HEK293 (cell line): ENCODE data around the gene TBCE.

Experiments used
- GLI4 ChIP-seq: fragments of 450-650 bp; formaldehyde crosslinking; IDR thresholded peaks from 2 replicates; pipeline ENCODE4 v1.5.1; 2016; ENCODE audit warnings: missing biosample characterization, missing genetic modification characterization
- KLF16 ChIP-seq: fragments of 450-650 bp; formaldehyde crosslinking; IDR thresholded peaks from 2 replicates; pipeline ENCODE4 v1.5.1; 2017; ENCODE audit warnings: missing biosample characterization, missing genetic modification characterization
- MYNN ChIP-seq: fragments of 450-650 bp; formaldehyde crosslinking; IDR thresholded peaks from 2 replicates; pipeline ENCODE4 v1.5.1; 2016; ENCODE audit warnings: missing biosample characterization, missing genetic modification characterization, borderline replicate concordance
- MZF1 ChIP-seq: fragments of 450-650 bp; formaldehyde crosslinking; IDR thresholded peaks from 2 replicates; pipeline ENCODE4 v1.5.1; 2017; ENCODE audit warnings: missing biosample characterization, missing genetic modification characterization, borderline replicate concordance
- TCF7L2 ChIP-seq: IDR thresholded peaks from 2 replicates; pipeline ENCODE4 v1.6.1; 2011; ENCODE audit warnings: low read depth, mild to moderate bottlenecking, inconsistent platforms, low read length, moderate library complexity, borderline replicate concordance
- WT1 ChIP-seq: fragments of 450-650 bp; formaldehyde crosslinking; IDR thresholded peaks from 2 replicates; pipeline ENCODE4 v1.5.1; 2016; ENCODE audit warnings: missing biosample characterization, missing genetic modification characterization
- ZBTB1 ChIP-seq: fragments of 450-650 bp; formaldehyde crosslinking; IDR thresholded peaks from 2 replicates; pipeline ENCODE4 v1.5.1; 2016; ENCODE audit warnings: missing biosample characterization, missing genetic modification characterization
- ZNF174 ChIP-seq: fragments of 450-650 bp; formaldehyde crosslinking; IDR thresholded peaks from 2 replicates; pipeline ENCODE4 v1.5.0; 2017; ENCODE audit warnings: missing biosample characterization, mild to moderate bottlenecking, missing genetic modification characterization
- ZNF350 ChIP-seq: fragments of 450-650 bp; formaldehyde crosslinking; IDR thresholded peaks from 2 replicates; pipeline ENCODE4 v1.5.0; 2017; ENCODE audit warnings: missing biosample characterization, mild to moderate bottlenecking, missing genetic modification characterization
- ZNF366 ChIP-seq: fragments of 450-650 bp; formaldehyde crosslinking; conservative IDR thresholded peaks from 2 replicates; pipeline ENCODE4 v1.5.1; 2016; ENCODE audit warnings: missing biosample characterization, missing genetic modification characterization
- ZNF501 ChIP-seq: fragments of 450-650 bp; formaldehyde crosslinking; IDR thresholded peaks from 2 replicates; pipeline ENCODE4 v1.5.1; 2016; ENCODE audit warnings: missing biosample characterization, missing genetic modification characterization
- ZNF544 ChIP-seq: fragments of 450-650 bp; formaldehyde crosslinking; IDR thresholded peaks from 2 replicates; pipeline ENCODE4 v1.5.0; 2017; ENCODE audit warnings: missing biosample characterization, missing genetic modification characterization
- ZNF561 ChIP-seq: fragments of 450-650 bp; IDR thresholded peaks from 2 replicates; pipeline ENCODE4 v1.5.1; 2018; ENCODE audit warnings: missing biosample characterization, missing genetic modification characterization, borderline replicate concordance
- ZNF610 ChIP-seq: fragments of 450-650 bp; formaldehyde crosslinking; IDR thresholded peaks from 2 replicates; pipeline ENCODE4 v1.5.1; 2016; ENCODE audit warnings: missing biosample characterization, missing genetic modification characterization, borderline replicate concordance
- ZNF626 ChIP-seq: fragments of 450-650 bp; sonication (Bioruptor Pico); formaldehyde crosslinking; IDR thresholded peaks from 2 replicates; pipeline ENCODE4 v1.5.1; 2018; ENCODE audit warnings: missing biosample characterization, missing genetic modification characterization, inconsistent platforms
- ZNF629 ChIP-seq: fragments of 450-650 bp; formaldehyde crosslinking; IDR thresholded peaks from 2 replicates; pipeline ENCODE4 v1.5.1; 2017; ENCODE audit warnings: missing biosample characterization, missing genetic modification characterization
- ZNF660 ChIP-seq: fragments of 450-650 bp; IDR thresholded peaks from 2 replicates; pipeline ENCODE4 v1.5.1; 2018; ENCODE audit warnings: missing biosample characterization, mild to moderate bottlenecking, missing genetic modification characterization
- ZSCAN23 ChIP-seq: fragments of 450-650 bp; formaldehyde crosslinking; IDR thresholded peaks from 2 replicates; pipeline ENCODE4 v1.5.1; 2016; ENCODE audit warnings: missing biosample characterization, missing genetic modification characterization
- TF ChIP-seq, protein P1 (sequence below): fragments of 450-650 bp; formaldehyde crosslinking; IDR thresholded peaks from 2 replicates; pipeline ENCODE4 v1.5.1; 2016; ENCODE audit warnings: missing biosample characterization, missing genetic modification characterization
- TF ChIP-seq, protein P2 (sequence below): fragments of 450-650 bp; formaldehyde crosslinking; IDR thresholded peaks from 2 replicates; pipeline ENCODE4 v1.5.1; 2016; ENCODE audit warnings: missing biosample characterization, missing genetic modification characterization
- TF ChIP-seq, protein P3 (sequence below): fragments of 450-650 bp; formaldehyde crosslinking; IDR thresholded peaks from 2 replicates; pipeline ENCODE4 v1.5.1; 2016; ENCODE audit warnings: missing biosample characterization, missing genetic modification characterization
- TF ChIP-seq, protein P4 (sequence below): fragments of 450-650 bp; formaldehyde crosslinking; IDR thresholded peaks from 2 replicates; pipeline ENCODE4 v1.5.1; 2016; ENCODE audit warnings: missing biosample characterization, missing genetic modification characterization
- TF ChIP-seq, protein P5 (sequence below): fragments of 450-650 bp; formaldehyde crosslinking; IDR thresholded peaks from 2 replicates; pipeline ENCODE4 v1.5.1; 2016; ENCODE audit warnings: missing biosample characterization, missing genetic modification characterization, borderline replicate concordance
- TF ChIP-seq, protein P6 (sequence below): fragments of 450-650 bp; formaldehyde crosslinking; conservative IDR thresholded peaks from 2 replicates; pipeline ENCODE4 v1.5.1; 2016; ENCODE audit warnings: low read depth, missing biosample characterization, missing genetic modification characterization

Gene TBCE

DNA sequence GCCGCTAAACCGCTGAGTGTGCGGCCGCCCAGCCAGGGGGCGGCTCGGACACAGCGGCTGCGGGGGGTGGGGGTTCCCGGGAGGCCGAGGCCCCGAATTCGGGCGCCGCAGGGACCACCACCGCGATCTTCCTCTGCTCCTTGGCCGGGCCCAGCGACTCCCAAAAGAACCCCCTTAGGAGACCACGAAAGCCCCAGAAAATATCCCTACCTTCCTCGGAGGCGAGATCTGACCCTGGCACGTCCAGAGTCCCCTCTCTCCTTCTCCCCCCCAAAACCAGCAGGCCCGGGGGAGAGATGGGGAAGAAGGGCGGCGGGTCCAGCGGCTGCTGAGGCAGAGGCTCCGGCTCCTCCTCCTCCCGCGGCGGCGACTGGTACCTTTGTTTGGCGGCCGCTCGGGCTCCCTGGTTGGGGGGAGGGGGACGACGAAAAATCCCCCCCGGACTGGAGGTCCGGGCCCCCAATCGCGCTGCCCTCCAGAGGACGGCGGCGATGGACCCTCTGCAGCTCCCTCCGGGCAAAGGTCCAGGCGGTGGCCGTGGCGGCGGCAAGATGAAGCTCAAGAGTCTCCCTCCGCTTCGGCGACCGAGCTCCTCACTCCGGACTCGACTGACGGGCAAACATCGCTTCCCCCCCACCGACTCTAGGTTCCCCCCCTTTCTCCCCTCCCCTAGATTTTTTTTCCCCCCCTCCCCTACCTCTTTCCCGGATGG, 39.5 kb upstream of the TBCE start, which contains the start of gene ARID4B (continued):
- TF ChIP-seq ZNF501 (tag by site-specific recombination) = peak; percentile 96
- TF ChIP-seq ZNF610 (tag by site-specific recombination) = peak; percentile 78; the same call in 1 of the 2 replicates
- peak; percentile 85 for TF ChIP-seq KLF16
- TF ChIP-seq ZNF544 (tag by site-specific recombination) = no peak
- TF ChIP-seq, protein P1, sequence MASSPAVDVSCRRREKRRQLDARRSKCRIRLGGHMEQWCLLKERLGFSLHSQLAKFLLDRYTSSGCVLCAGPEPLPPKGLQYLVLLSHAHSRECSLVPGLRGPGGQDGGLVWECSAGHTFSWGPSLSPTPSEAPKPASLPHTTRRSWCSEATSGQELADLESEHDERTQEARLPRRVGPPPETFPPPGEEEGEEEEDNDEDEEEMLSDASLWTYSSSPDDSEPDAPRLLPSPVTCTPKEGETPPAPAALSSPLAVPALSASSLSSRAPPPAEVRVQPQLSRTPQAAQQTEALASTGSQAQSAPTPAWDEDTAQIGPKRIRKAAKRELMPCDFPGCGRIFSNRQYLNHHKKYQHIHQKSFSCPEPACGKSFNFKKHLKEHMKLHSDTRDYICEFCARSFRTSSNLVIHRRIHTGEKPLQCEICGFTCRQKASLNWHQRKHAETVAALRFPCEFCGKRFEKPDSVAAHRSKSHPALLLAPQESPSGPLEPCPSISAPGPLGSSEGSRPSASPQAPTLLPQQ (tag by site-specific recombination) = peak; percentile 82
- 0 out of 2 replicates have a peak, but pooled peaks have one; percentile 46 for TF ChIP-seq WT1
- no peak; the same call in 1 of the 2 replicates for TF ChIP-seq TCF7L2
- TF ChIP-seq GLI4 (tag by site-specific recombination) = no peak
- TF ChIP-seq ZNF366 = peak; percentile 23; the same call in 1 of the 2 replicates
- TF ChIP-seq ZNF626 (tag by site-specific recombination) = no peak
- TF ChIP-seq, protein P2, sequence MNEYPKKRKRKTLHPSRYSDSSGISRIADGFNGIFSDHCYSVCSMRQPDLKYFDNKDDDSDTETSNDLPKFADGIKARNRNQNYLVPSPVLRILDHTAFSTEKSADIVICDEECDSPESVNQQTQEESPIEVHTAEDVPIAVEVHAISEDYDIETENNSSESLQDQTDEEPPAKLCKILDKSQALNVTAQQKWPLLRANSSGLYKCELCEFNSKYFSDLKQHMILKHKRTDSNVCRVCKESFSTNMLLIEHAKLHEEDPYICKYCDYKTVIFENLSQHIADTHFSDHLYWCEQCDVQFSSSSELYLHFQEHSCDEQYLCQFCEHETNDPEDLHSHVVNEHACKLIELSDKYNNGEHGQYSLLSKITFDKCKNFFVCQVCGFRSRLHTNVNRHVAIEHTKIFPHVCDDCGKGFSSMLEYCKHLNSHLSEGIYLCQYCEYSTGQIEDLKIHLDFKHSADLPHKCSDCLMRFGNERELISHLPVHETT (tag by site-specific recombination) = peak; percentile 43
- TF ChIP-seq, protein P3, sequence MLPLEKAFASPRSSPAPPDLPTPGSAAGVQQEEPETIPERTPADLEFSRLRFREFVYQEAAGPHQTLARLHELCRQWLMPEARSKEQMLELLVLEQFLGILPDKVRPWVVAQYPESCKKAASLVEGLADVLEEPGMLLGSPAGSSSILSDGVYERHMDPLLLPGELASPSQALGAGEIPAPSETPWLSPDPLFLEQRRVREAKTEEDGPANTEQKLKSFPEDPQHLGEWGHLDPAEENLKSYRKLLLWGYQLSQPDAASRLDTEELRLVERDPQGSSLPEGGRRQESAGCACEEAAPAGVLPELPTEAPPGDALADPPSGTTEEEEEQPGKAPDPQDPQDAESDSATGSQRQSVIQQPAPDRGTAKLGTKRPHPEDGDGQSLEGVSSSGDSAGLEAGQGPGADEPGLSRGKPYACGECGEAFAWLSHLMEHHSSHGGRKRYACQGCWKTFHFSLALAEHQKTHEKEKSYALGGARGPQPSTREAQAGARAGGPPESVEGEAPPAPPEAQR (tag by site-specific recombination) = no peak
- no peak for TF ChIP-seq ZNF174 (tag by site-specific recombination)
- TF ChIP-seq, protein P4, sequence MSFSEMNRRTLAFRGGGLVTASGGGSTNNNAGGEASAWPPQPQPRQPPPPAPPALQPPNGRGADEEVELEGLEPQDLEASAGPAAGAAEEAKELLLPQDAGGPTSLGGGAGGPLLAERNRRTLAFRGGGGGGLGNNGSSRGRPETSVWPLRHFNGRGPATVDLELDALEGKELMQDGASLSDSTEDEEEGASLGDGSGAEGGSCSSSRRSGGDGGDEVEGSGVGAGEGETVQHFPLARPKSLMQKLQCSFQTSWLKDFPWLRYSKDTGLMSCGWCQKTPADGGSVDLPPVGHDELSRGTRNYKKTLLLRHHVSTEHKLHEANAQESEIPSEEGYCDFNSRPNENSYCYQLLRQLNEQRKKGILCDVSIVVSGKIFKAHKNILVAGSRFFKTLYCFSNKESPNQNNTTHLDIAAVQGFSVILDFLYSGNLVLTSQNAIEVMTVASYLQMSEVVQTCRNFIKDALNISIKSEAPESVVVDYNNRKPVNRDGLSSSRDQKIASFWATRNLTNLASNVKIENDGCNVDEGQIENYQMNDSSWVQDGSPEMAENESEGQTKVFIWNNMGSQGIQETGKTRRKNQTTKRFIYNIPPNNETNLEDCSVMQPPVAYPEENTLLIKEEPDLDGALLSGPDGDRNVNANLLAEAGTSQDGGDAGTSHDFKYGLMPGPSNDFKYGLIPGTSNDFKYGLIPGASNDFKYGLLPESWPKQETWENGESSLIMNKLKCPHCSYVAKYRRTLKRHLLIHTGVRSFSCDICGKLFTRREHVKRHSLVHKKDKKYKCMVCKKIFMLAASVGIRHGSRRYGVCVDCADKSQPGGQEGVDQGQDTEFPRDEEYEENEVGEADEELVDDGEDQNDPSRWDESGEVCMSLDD (tag by site-specific recombination) = peak; percentile 93
- TF ChIP-seq MZF1 (tag by site-specific recombination) = peak; percentile 79
- TF ChIP-seq ZNF350 (tag by site-specific recombination) = no peak
- TF ChIP-seq, protein P5, sequence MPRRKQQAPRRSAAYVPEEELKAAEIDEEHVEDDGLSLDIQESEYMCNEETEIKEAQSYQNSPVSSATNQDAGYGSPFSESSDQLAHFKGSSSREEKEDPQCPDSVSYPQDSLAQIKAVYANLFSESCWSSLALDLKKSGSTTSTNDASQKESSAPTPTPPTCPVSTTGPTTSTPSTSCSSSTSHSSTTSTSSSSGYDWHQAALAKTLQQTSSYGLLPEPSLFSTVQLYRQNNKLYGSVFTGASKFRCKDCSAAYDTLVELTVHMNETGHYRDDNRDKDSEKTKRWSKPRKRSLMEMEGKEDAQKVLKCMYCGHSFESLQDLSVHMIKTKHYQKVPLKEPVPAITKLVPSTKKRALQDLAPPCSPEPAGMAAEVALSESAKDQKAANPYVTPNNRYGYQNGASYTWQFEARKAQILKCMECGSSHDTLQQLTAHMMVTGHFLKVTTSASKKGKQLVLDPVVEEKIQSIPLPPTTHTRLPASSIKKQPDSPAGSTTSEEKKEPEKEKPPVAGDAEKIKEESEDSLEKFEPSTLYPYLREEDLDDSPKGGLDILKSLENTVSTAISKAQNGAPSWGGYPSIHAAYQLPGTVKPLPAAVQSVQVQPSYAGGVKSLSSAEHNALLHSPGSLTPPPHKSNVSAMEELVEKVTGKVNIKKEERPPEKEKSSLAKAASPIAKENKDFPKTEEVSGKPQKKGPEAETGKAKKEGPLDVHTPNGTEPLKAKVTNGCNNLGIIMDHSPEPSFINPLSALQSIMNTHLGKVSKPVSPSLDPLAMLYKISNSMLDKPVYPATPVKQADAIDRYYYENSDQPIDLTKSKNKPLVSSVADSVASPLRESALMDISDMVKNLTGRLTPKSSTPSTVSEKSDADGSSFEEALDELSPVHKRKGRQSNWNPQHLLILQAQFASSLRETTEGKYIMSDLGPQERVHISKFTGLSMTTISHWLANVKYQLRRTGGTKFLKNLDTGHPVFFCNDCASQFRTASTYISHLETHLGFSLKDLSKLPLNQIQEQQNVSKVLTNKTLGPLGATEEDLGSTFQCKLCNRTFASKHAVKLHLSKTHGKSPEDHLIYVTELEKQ (tag by site-specific recombination) = no peak; the same call in 1 of the 2 replicates
- peak; percentile 77; the same call in 1 of the 2 replicates for TF ChIP-seq ZNF660
- TF ChIP-seq ZNF629 (tag by site-specific recombination) = peak; percentile 59
- TF ChIP-seq, protein P6, sequence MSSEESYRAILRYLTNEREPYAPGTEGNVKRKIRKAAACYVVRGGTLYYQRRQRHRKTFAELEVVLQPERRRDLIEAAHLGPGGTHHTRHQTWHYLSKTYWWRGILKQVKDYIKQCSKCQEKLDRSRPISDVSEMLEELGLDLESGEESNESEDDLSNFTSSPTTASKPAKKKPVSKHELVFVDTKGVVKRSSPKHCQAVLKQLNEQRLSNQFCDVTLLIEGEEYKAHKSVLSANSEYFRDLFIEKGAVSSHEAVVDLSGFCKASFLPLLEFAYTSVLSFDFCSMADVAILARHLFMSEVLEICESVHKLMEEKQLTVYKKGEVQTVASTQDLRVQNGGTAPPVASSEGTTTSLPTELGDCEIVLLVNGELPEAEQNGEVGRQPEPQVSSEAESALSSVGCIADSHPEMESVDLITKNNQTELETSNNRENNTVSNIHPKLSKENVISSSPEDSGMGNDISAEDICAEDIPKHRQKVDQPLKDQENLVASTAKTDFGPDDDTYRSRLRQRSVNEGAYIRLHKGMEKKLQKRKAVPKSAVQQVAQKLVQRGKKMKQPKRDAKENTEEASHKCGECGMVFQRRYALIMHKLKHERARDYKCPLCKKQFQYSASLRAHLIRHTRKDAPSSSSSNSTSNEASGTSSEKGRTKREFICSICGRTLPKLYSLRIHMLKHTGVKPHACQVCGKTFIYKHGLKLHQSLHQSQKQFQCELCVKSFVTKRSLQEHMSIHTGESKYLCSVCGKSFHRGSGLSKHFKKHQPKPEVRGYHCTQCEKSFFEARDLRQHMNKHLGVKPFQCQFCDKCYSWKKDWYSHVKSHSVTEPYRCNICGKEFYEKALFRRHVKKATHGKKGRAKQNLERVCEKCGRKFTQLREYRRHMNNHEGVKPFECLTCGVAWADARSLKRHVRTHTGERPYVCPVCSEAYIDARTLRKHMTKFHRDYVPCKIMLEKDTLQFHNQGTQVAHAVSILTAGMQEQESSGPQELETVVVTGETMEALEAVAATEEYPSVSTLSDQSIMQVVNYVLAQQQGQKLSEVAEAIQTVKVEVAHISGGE (tag by site-specific recombination) = peak; percentile 71
- peak; percentile 18; the same call in 1 of the 2 replicates for TF ChIP-seq MYNN
- peak; percentile 24; the same call in 1 of the 2 replicates for TF ChIP-seq ZBTB1 (tag by site-specific recombination)
- TF ChIP-seq ZNF561 = peak; percentile 81
- peak; percentile 88; the same call in 1 of the 2 replicates for TF ChIP-seq ZSCAN23 (tag by site-specific recombination)
